SHP77 (cell line): Measurements from ENCODE around the gene SPECC1L.

ENCODE experiments used
- DNase-seq, 2 experiments: peaks; one replicate each; lab custom pipeline; 2025; lab: John Stamatoyannopoulos, UW

The SPECC1L gene

DNA sequence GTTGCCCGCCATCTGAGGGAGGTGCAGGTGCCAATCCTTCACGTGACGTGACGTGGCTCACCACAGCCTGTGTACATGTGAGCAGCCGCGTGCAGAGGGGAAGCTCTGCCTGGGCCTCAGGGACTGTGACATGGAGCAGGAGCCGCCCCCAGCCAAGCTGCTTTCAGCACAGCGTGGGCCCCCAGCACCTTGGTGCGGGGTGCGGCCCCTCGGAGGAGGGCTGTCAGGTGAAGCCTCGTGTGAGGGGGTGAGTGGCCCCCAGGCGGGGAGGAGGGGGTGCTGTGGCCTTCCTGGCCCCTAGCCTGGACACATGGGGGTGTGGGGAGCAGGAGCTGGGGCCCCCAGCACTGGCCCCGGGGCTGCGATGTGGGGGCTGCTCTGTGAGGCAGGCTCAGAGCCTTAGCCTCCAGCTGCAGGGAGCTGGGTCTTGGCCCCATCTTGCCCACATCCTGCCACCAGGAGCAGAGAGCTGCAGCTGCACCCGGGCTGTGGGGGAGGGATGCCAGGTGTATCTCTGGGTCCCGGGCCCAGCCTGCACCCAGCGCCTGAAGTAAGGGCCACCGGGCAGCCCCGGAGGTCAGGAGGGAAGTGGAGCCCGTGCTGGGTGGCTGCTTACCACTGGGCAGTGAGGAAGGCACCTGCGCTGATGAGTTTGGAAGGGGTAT, 157.0 kb downstream of the SPECC1L start, which contains the start of gene ADORA2A:
ADORA2A (plus strand) TSS at position 100 of the 665 bp plus-strand sequence. CDS start 5,806 bp downstream, outside the sequence.
- DNase-seq: peak in 1 of 2 experiments; percentile 45

DNA sequence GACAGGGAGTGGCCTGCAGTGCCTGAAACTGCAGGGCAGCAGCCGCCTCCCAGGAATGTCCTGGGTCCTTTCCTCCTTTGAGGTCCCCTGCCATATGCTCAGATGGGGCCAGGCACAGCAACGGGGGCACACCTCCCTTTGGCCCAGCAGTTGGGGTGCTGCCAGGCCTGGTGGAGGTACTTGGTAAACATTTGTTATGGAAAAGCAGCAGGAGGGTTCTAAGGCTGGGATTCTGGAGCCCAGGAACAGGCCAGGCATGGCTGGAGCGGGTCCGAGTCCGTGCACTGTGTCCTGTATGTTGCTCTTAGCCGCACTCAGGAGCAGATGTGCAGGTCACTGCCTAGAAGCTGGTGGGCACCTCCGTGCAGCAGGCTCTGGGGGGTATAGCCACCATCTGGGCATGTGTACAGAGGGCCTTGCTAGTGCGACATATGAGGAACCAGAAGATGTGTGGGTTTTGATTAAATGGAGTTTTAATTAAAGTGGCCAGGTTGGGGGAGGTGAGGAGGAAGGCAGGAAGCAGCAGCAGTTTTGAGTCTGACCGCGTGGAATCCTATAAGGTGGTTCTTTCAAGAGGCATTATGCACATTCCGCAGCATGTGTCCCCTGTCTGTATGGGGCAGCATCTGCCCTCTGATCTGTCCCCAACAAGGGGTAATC, 158.2 kb downstream of the SPECC1L start:
- DNase-seq: no peak

DNA sequence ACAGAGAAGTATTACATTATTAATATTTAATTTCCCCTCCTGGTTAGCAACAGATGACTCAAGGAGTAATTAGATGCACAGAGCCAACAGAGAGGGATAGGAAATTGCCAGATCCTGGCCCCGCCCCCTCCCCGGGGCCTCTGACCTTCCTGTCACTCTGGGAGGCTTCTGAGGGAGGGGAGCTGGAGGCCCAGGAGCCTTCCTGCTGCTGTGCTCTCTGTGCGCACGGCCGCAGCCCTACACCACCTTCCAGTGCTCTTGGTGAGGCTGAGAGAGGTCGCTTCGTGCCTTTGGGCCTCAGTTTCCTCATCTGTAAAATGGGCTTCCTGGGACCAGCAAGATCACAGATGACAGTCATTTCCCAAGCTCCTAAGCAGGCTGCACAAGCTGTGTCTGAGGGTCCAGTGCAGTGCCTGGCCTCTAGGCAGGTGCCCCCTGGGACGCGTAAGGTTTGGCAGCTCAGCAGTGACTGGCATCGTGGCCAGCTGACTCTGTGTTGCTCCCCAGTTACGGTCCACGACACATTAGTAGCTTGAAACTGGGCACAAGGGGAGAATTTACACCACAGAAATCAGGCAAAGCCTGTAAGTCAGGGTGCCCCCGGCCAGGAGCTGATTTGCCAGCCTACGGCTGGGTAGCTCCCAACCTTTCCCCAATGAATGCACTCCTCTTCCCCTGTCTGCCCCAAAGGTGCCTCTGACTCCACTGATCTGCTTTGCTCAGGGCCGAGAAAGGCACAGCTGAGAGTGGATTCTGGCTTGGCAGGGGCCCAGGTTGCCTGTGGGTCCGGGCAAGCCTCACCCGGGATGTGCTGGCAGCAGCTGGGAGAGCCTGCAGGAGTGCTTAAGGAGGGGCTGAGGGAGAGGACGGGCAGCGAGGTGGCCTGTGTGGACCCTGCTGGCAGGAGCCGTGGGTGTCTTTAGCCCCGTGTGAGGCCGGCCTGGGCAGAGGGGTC, 159.1 kb downstream of the SPECC1L start:
- peak in 1 of 2 experiments; percentile 71 for DNase-seq

DNA sequence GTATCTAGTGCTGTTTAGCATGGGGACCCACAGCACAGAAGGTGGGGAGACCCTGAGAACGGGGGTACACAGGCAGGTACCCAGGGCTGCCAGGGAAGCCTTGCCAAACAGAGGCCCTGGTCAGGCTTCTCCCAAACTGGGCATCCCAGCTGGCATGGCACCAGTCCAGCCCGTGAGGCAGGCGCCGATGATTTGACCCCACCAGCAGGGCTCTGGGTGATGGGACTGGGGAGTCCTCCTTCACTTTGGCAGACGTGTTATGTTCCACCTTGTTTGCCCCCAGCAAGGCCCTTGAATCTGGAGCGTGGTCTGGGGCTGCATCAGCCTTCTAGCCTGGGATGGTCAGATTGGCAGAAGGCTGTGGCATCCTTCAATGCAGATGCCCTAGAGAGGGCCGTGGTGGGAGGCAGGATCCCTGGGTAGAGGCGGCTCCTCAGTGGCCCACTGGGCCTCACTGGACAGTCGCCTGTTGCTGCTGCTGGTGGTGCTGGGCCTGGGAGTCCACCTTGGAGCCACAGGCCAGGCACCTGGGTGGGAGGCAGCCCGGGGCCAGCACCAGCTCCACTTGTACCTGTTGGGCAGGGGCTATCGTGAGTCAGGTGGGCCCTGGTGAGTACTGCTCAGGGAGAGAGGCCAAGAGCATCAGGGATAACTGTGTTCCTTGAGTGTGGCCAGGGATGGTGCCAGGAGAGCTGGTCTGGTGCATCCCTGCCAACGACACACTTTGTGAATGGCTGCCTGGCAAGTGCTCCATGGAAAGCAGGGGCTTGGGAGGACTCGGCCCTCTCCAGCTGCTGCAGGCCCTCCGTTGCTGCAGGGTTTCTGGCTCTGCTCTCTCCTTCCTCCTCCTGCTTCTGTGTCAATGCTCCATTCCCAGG, 160.0 kb downstream of the SPECC1L start:
- no peak for DNase-seq

DNA sequence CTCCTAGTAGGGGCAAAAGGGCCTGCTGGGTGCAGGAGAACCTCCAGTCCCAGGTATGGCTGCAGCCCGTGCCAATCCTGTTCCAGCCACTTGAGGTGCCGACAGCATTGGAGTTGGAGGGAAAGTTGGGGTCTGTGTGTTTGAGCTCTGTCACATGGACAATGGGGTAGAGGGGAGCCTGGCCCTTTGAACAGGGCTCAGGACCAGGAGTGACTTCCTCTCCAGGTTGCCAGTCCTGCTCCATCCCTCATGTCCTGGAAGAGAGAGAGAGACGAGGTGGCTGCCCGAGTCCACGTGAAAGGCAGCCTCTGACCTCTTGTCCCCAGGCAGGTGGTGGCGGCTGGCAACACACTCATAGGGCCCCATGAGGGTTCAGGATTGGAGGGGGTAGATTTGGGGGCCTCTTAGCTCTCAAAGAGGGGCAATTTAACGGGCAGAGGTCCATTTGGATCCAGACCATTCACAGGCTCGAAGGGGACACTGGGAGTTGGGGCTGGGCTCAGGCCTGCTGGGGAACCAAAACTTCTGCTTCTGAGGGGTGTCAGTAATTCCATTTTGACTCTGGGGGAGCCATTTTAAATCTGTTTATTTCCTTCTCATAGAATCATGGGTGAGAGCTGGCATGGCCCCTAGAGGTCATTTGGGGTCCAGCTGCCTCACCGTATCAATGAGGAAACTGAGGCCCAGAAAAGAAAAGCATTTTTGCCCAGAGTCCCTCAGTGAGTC, 160.8 kb downstream of the SPECC1L start:
- DNase-seq: no peak

DNA sequence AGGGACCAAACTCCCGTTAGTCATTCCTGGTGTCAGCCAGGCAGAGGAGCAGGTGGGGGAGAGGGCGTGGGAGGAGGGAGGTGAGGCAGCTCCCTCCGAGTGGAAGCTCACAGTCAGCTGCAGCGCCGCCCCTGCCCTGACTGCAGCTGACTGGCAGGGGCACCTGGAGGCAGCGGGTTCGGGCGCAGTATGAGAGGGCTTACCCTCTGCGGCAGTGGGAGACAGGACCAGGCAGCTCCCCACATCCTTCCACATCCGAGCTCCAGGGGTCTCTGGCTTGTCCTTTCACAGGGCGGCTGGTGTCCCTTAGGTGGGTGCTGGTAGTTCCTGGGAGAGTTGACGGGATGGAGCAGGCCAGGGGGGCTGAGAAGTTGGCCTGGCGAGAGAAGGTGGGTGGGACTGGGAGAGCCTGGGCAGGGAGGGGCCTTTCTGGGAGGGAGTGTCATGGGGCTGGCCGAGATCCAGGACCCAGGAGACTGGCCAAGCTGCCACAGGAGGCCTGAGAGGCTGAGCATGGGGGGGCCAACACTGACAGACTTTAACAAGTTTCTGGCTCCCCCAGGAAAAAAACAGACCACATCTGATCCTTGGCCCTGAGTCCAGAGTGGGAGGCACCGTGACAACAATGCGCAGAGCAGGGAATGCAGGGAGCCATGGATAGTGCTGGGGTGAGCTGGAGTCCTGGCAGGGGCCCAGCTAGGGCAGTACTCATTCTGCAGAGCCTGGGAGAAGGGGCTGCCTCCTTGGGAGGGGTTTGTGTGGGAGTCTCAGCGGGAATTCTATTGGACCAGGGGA, 161.6 kb downstream of the SPECC1L start:
- DNase-seq: peak; percentile 44 to 50

DNA sequence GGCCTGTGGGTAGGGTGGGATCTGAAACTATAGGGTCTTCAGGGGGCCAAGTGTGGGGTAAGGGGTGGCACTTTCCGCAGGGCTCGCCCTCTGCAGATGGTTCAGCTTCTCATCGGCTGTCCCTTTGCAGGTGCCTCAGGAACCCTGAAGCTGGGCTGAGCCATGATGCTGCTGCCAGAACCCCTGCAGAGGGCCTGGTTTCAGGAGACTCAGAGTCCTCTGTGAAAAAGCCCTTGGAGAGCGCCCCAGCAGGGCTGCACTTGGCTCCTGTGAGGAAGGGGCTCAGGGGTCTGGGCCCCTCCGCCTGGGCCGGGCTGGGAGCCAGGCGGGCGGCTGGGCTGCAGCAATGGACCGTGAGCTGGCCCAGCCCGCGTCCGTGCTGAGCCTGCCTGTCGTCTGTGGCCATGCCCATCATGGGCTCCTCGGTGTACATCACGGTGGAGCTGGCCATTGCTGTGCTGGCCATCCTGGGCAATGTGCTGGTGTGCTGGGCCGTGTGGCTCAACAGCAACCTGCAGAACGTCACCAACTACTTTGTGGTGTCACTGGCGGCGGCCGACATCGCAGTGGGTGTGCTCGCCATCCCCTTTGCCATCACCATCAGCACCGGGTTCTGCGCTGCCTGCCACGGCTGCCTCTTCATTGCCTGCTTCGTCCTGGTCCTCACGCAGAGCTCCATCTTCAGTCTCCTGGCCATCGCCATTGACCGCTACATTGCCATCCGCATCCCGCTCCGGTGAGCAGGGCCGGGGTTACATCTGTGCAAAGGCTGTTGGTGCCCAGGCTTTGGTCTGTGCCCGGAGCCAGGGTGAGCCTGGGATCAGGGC, 162.6 kb downstream of the SPECC1L start:
- no peak for DNase-seq

DNA sequence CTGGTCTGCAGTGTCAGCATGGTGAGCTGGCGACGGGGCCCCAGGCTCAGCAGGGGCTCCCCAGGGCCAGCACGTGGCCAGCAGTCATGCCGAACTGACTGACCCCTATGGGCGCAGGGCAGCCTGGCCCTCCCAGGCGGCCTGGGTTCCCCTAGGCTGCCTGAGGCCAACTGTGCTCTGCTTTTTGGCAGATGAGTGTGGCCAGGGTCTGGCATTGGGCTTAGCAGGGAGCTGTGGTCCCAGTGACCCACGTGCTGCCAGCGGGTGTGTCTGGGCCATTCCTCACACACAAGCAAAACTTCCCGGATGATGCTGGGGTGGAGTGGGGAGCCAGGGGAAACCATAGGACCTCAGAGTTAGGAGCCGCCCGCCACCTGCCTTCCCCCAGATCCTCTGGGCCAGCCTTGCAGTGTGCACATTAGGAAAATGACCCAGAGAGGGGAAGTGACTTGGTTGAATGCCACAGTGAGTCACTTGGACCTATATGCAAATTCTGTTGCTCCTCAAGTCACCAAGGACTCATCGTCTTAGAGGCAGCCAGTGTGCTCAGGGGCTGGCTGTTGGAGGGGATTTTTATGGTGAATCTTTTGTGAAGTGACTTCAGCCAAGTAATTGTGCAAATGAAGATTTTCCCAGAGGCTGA, 163.3 kb downstream of the SPECC1L start:
- DNase-seq: no peak

DNA sequence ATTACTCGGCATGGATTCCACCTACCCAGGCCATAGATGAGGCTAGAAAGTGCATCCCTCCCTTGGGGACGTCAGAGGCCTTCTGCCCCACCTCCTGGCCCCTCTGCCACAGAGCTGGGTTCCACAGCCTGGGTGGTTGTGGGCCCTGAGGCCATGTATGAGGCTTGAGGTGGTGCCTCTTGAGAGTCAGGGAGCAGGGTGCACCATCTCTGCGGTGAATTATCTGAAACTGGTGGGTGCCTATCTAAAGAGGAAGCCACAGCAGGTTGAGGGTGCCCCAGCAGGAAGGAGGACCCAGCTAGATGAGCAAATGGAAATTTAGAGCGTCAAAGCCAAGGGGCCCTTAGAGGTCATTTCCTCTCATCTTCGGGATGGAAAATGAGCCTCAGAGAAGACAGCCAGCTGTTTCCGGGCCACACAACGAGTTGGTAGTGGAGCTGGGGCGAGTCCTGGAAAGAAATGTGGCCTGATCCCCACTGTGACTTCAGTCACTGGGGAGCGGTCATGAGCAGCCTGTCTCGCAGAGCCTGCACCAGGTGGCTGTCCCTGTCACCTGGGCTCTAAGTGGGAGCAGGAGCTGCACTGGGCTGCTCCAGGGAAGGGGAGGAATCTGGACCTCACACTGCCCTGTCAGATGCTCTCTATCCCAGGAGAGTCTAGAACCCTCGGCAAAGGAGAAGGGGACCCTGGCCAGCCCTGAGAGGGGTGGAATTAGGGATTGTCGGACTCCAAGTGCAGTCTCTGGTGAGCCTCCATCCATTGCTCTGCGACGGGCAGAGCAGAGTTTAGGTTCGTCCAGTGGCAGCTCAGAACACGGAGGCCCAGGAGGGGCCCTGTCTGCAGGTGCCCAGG, 164.1 kb downstream of the SPECC1L start:
- no peak for DNase-seq

DNA sequence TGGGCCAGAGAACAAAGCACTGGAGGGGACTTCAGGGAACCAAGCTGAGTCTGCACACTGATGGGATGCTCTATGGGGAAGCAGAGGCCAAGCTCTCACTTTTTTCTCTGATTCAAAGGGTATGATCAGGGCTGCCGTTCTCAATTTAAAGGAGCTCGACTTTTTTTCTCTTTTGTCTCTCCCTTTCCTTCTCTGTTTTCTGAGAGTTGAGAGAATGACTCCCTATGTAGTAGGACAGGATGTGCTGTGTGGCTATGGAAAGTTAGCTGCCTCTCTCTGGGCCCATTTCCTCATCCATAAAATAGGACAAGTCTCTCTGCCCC, 164.7 kb downstream of the SPECC1L start:
- DNase-seq: no peak

DNA sequence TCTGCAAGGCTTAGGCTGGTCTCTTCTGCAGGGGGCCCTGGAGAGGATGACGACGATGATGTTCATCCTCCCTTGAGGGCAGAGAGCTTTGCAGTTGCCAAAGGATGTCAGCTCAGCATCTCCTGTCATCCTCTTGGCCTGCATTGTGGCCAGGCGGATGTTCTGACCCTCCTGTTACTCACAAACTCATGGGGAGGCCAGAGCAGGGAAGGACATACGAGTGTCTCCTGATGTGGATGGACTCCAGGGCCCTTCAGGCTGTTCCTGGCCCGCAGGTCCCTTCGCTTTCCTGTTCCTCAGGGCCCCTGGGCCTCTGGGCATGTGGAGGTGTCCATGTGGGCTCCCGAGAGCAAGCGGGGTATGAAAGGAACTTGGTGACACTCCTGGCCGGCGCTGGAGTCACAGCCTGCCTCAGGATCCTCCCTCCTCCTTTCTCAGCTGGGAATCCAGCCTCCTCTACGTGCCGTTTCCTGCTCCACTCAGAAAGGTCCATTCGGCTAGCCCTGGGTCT, 165.3 kb downstream of the SPECC1L start:
- no peak for DNase-seq

DNA sequence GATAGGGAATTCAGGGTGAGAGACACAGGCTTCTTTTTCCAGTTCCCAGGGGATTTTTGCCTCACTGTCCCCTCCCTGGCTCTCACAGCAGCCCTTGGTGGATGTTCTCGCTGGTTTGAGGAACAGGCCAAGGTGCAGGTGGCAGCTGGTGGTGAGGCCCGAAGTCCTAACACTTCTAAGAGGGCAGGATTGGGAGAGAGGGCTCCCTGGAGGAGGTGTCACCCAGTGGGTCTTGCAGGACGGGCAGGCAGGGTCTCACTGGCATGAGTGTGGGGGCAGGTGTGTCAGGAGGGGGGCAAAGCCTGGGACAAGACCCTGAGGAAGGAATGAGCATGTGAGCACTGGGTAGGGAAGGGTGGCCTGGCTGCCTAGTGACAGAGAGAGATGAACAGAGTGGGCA, 165.9 kb downstream of the SPECC1L start:
- no peak for DNase-seq

DNA sequence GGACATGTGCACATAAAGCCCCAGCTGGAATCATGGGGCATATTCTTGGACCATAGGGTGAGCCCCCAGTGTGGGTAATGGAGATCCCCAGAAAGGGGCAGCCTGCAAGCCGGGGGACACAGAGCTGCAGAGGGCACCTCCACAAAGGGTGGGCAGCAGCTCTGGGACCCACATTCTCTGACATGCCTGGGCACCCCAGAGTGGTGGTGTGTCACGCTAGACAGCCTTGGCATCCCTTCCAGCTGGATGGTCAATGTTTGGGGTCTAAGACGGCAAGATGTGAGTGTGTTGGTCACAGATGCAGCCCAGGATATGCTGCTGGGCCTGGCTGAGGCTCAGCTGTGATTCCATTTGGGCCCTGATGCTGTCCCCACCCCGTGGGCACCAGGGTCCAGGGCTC, 166.5 kb downstream of the SPECC1L start:
- DNase-seq: no peak

DNA sequence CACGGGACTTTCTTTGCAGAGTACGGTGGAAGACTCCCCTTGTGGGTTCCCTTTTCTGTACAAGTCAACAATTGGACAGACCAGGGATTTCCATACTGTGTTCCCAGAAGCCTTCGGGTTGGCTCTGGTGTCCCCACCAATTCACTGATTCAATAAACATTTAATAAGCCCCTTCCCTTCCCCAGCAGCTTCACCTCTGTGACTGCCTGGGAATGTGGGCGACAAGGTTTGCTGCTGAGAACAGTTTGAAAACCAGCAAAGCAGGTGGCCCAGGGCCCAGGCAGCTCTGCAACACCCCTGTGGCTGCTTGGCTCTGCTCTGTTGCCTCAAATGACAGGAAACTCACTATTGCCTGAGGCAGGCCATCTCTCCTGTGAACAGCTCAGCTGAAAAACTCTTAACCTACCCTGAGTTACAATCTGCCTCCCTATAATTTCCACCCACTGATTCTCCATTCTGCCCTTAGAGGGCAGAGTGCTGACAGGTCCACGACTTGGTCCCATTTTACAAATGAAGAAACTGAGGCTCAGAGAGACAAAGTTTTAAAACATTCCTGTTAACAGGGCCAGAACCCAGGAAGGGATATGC, 167.2 kb downstream of the SPECC1L start:
- DNase-seq: no peak

DNA sequence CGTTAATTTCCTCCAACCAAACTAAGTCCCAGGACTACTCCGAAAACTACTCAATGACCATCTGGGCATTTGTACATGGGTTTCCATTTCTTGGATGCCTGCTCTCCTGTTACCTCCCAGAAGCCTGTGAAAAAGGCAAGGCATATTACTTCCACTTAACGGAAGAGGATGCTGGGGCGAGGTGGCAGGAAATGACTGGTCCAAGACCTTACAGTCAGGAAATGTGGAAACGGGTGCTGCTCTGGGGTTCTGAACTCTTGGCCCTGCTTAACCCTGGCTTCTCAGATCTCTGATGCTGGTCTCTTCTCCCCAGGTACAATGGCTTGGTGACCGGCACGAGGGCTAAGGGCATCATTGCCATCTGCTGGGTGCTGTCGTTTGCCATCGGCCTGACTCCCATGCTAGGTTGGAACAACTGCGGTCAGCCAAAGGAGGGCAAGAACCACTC, 169.7 kb downstream of the SPECC1L start:
- no peak for DNase-seq

DNA sequence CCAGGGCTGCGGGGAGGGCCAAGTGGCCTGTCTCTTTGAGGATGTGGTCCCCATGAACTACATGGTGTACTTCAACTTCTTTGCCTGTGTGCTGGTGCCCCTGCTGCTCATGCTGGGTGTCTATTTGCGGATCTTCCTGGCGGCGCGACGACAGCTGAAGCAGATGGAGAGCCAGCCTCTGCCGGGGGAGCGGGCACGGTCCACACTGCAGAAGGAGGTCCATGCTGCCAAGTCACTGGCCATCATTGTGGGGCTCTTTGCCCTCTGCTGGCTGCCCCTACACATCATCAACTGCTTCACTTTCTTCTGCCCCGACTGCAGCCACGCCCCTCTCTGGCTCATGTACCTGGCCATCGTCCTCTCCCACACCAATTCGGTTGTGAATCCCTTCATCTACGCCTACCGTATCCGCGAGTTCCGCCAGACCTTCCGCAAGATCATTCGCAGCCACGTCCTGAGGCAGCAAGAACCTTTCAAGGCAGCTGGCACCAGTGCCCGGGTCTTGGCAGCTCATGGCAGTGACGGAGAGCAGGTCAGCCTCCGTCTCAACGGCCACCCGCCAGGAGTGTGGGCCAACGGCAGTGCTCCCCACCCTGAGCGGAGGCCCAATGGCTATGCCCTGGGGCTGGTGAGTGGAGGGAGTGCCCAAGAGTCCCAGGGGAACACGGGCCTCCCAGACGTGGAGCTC, 170.2 kb downstream of the SPECC1L start:
- no peak for DNase-seq
